Omental fat pad (tissue), 4 donors: ENCODE results near the gene SH2D1A. TPM values are rescaled to one million over a fixed set of nuclear protein-coding genes. Genes with fewer than 3 reads are reported as not detected.

Experiments
- ATAC-seq: fragments of 150-250 bp; one replicate; pipeline ENCODE4 v1.9.1; 2016; ENCODE audit warnings: mild to moderate bottlenecking, moderate library complexity; ENCODE audit not compliant: low FRiP score
- DNase-seq: peaks from one replicate; pipeline ENCODE4 v3.0.0-alpha.2; 2019; ENCODE audit warnings: low spot score
- total RNA-seq, 4 donors: library from RNA; depleted of rRNA; stranded (reverse); fragments of >200 nt; gene quantifications; one replicate each; pipeline ENCODE4 v1.1.0, GENCODE V29; 2016
- TF ChIP-seq, protein P1 (sequence below), 3 donors: fragments of 450-650 bp; IDR thresholded peaks; one replicate each; pipeline ENCODE4 v1.5.1; 2016 to 2017; ENCODE audit warnings: antibody characterized with exemption in 3 of 3, mild to moderate bottlenecking in 3 of 3, moderate library complexity in 2 of 3

The SH2D1A gene
- total RNA-seq, 4 donors from 2014 or later, result 0.93 to 4.9 (median 2.8) TPM

DNA sequence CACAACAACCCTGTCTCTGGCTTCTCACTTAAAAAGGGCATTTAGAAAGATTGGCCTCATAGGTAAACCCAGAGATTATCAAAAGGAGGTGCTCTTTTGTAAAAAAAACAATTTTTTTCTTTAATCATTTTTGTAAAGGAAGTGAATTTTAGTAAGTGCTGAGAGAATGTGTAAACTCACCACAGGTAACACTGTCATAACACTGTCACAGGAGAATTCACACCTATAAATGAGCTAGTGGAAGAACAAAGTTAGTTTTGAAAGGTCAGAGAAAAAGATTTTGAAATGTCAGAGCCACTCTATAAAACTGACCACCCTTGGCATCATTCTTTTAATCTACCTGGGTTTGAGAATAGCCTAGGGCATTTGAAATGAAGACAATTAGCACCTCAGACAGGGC, 3.3 kb upstream of the SH2D1A start:
- TF ChIP-seq, protein P1, sequence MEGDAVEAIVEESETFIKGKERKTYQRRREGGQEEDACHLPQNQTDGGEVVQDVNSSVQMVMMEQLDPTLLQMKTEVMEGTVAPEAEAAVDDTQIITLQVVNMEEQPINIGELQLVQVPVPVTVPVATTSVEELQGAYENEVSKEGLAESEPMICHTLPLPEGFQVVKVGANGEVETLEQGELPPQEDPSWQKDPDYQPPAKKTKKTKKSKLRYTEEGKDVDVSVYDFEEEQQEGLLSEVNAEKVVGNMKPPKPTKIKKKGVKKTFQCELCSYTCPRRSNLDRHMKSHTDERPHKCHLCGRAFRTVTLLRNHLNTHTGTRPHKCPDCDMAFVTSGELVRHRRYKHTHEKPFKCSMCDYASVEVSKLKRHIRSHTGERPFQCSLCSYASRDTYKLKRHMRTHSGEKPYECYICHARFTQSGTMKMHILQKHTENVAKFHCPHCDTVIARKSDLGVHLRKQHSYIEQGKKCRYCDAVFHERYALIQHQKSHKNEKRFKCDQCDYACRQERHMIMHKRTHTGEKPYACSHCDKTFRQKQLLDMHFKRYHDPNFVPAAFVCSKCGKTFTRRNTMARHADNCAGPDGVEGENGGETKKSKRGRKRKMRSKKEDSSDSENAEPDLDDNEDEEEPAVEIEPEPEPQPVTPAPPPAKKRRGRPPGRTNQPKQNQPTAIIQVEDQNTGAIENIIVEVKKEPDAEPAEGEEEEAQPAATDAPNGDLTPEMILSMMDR (IDR thresholded peaks at IDR 0.05), result no peak
- DNase-seq, result no peak
- no peak for ATAC-seq

DNA sequence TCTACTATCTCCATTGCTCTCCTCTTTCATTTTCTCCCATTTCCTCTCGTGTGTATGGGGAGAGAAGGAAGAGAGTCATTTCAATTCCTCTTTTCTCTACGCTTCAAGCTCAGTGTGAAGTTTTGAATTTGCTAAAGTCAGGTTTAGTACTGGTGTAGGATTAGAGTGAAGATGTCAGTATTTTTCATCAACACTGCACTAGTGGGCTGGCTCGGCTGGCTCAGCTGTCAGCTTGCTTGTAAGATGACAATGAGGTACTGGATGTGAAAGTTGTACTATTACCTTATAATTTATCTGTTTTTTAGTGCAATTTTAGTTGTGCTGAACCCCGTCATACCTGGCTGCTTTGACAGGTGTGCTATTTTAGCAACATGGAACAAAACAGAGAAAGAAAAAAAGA, 2.1 kb upstream of the SH2D1A start:
- no peak for ATAC-seq
- DNase-seq, result no peak
- TF ChIP-seq, protein P1 (IDR thresholded peaks at IDR 0.05), result no peak

DNA sequence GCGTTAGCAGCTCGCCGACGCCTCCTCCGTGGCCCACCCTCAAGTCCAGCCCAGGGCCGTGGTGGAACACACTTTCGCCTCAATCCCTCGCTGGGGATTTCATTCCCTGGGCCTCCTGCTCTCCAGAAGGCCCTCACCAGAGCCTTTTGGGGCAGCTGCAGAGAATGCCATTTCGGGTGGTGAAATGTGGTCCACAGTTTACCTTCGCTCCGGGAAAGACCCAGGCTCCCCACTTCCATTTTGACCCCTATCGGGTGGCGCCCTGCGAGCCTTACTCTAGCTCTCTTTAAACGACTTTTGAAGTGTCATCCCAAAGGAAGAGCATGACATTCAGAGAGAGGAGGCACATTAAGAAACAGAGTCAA, 496 bp downstream of the SH2D1A start:
- no peak for DNase-seq
- TF ChIP-seq, protein P1 (IDR thresholded peaks at IDR 0.05), result no peak
- no peak for ATAC-seq

- TF ChIP-seq, protein P1 (IDR thresholded peaks at IDR 0.05), result no peak
- ATAC-seq, result no peak
Measured at GRCh38 chrX:124347242-124347641, 879 bp downstream of the SH2D1A start.

GRCh38 chrX:124348182-124348581, 1.8 kb downstream of the SH2D1A start:
- TF ChIP-seq, protein P1 (IDR thresholded peaks at IDR 0.05), result no peak
- ATAC-seq, result no peak
- DNase-seq, result no peak

More at GRCh38 chrX:124347242-124347641, 879 bp downstream of the SH2D1A start:
- no peak for DNase-seq

DNA sequence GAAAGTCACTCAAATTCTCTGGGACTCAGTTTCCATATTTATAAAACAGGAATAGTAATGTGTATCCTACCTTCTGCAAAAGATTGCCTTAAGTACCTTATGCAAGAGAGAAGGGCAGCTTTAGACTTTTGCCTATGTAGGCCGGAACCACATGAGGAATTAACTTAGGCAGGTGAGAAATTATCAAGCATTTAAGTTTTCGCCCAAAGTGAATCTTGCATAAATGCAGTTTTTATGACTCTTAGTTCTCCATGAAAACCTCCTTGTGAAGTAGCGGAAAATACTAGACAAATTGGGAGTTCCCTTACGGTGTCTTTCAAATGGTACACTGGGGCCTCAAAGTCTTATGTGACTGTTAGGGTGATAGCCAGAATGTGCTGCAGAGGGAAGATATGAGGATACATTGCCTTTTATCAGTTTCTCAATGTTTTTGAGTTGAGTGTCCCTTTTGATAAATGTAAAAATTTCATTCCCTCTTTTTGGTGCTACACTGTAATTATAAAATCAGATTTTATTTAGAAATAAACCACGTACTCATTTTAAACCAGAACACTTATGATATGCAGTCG, 2.6 kb downstream of the SH2D1A start:
- no peak for DNase-seq
- no peak for ATAC-seq
- TF ChIP-seq, protein P1 (IDR thresholded peaks at IDR 0.05), result no peak

DNA sequence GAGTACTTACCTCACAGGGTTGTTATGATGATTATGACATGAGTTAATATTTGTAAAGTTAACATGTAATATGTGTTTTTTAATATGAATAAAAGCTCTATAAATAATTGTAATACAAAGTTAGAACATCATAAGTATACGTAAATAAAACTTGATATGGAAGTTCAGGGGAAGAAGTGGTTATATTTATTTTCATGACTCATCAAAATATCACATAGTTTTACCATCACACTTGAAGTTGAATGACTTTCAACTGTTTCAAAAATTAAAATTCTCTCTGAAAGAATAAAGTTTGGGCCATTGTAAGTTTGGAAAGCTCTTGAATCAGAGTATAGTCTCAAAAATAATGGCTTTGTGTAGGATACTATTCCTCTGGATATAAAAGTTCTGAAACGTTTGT, 8.3 kb downstream of the SH2D1A start:
- DNase-seq (no peak), ATAC-seq (no peak)
- TF ChIP-seq, protein P1 (IDR thresholded peaks at IDR 0.05), result no peak
